Stimulated activated naive B cell treated with anti-CD40 and anti-IgM and Interleukin-4, amounts not matched to agents 10 μg/mL and 1 μg/mL and 100 μg/mL, for 72 hours (primary cell): ENCODE data around the gene GPR35.
A peak's percentile ranks its signal among the peaks of the same experiment; 100 is the strongest.
"Not testable (repeated sequence)": the region's sequence is repeated elsewhere in the genome, so short reads cannot be mapped to it uniquely, and the experiment has no call there.

Experiments
- ATAC-seq, 2 donors: fragments of 150-1000 bp; cut with Tn5 transposase; replicated peaks; 2 replicates each; pipeline ENCODE4 v1.10.0; 2021; ENCODE audit warnings: moderate library complexity in 1 of 2
- DNase-seq: peaks from one replicate; pipeline ENCODE4 v3.0.0; 2021
- H3K27ac Mint-ChIP-seq: one replicate; pipeline ENCODE4 v1.8.0; 2022; ENCODE audit warnings: mild to moderate bottlenecking, mixed read lengths
- H3K27me3 Mint-ChIP-seq, 2 donors: one replicate each; pipeline ENCODE4 v1.8.0; 2022; ENCODE audit warnings: mixed read lengths in 2 of 2
- H3K36me3 Mint-ChIP-seq, 2 donors: one replicate each; pipeline ENCODE4 v1.8.0; 2022; ENCODE audit warnings: mixed read lengths in 2 of 2, mild to moderate bottlenecking in 1 of 2
- H3K4me1 Mint-ChIP-seq, 2 donors: one replicate each; pipeline ENCODE4 v1.8.0; 2022; ENCODE audit warnings: mixed read lengths in 2 of 2, mild to moderate bottlenecking in 1 of 2
- H3K4me3 Mint-ChIP-seq, 2 donors: one replicate each; pipeline ENCODE4 v1.8.0; 2022; ENCODE audit warnings: mild to moderate bottlenecking in 2 of 2, mixed read lengths in 2 of 2, moderate library complexity in 1 of 2
- H3K9me3 Mint-ChIP-seq, 2 donors: one replicate each; pipeline ENCODE4 v1.8.0; 2022; ENCODE audit warnings: mixed read lengths in 2 of 2, mild to moderate bottlenecking in 1 of 2

Gene GPR35

DNA sequence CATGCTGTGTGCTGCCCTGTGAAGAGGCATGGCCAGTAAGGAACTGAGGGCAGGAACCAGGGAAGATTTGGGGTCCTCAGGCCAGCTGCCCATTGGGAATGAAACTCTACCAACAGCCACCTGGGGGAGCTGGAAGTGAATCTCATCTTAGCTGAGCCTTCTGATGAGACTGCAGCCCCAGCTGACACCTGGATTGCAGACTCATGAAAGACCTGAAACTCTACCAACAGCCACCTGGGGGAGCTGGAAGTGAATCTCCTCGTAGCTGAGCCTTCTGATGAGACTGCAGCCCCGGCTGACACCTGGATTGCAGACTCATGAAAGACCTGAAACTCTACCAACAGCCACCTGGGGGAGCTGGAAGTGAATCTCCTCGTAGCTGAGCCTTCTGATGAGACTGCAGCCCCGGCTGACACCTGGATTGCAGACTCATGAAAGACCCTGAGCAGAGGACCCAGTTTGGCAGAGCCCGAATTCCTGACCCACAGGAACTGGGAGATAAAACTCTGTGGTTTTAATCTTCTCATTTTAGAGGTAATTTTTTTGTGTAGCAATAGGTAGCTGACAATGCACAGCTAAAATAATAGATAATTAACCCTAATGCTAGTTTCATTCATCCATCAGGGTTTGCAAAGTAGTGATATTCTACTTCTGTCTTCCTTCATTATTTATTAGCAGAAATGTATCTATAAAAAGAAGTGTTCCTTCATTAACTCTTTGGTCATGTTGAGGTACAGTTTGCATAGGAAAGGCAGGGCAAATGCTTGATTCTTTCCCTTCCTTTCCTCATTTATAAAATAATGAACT, 8.2 kb upstream of the GPR35 start:
- H3K36me3 Mint-ChIP-seq: peaks cover 21 to 26% of the 10 kb centered on the region in 2 donors
- not testable (repeated sequence) for H3K27me3 Mint-ChIP-seq, H3K27ac Mint-ChIP-seq, H3K9me3 Mint-ChIP-seq, H3K4me3 Mint-ChIP-seq, DNase-seq, ATAC-seq
- H3K4me1 Mint-ChIP-seq: peaks cover 17 to 24% of the 10 kb centered on the region in 2 donors

DNA sequence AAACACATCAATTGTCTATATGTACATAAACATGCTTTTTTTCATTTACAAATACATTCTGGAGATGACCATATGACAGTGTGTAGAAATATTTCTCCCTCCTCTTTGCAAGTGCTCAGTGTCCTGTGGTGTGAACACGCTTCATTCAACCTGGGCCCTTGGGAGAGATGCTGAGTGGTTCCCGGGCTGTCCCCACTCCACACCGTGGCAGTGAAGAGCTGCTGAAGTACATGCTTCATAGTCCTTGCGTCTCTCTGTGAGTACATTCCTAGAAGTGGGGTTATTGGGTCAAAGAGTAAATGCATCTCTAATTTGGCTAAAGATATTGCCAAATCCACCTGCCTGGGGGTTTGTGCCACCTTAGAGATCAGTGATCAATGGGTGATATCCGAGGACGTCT, 6.5 kb upstream of the GPR35 start:
- ATAC-seq (no peak), DNase-seq (no peak)
- H3K4me1 Mint-ChIP-seq: peaks cover 25 to 28% of the 10 kb centered on the region in 2 donors
- H3K4me3 Mint-ChIP-seq: no peak overlapping the region
- peaks cover 0 to 17% of the 10 kb centered on the region in 2 donors for H3K27me3 Mint-ChIP-seq
- H3K27ac Mint-ChIP-seq: no peak overlapping the region
- H3K9me3 Mint-ChIP-seq: peaks cover 3 to 5% of the 10 kb centered on the region in 2 donors
- peaks cover 24 to 26% of the 10 kb centered on the region in 2 donors for H3K36me3 Mint-ChIP-seq

DNA sequence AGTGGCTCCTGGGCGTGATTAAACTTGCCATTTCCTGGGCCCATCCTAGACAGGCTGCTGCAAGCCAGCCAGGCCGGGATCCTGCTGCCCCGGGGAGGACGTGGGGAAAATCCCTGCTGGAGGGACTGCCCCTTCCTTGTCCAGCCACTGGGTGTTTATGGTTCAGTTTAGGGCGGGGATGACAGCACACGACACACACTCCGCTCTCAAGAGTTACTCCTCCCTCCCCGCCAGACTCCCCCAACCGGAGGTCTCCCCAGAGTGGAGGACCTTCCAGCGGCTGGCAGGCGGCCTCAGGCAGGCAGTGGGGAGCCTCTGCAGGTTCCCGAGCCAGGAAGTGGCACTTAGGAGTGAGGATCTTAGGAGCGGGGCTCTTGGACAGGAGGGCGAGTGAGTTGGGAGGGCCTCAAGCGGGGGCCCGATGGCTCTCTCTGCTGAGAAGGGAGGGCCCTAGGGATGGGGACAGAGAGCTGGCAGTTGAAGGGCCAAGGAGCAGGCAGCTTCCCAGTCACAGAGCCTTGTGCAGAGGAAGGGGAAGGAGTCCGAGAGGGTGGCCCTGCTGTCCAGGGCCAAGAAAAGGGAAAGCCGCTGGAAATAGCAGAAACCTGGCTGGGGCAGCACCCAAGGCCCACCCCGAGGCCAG, 5.7 kb upstream of the GPR35 start:
- peaks cover 0 to 25% of the 10 kb centered on the region in 2 donors for H3K27me3 Mint-ChIP-seq
- peak overlapping the region; percentile 93 for H3K27ac Mint-ChIP-seq
- H3K4me1 Mint-ChIP-seq: peaks cover 32 to 36% of the 10 kb centered on the region in 2 donors
- H3K4me3 Mint-ChIP-seq: peak overlapping the region in 1 of 2 donors; percentile 13
- peaks cover 24 to 26% of the 10 kb centered on the region in 2 donors for H3K36me3 Mint-ChIP-seq
- H3K9me3 Mint-ChIP-seq: peaks cover 3 to 5% of the 10 kb centered on the region in 2 donors
- ATAC-seq (no peak), DNase-seq (no peak)

DNA sequence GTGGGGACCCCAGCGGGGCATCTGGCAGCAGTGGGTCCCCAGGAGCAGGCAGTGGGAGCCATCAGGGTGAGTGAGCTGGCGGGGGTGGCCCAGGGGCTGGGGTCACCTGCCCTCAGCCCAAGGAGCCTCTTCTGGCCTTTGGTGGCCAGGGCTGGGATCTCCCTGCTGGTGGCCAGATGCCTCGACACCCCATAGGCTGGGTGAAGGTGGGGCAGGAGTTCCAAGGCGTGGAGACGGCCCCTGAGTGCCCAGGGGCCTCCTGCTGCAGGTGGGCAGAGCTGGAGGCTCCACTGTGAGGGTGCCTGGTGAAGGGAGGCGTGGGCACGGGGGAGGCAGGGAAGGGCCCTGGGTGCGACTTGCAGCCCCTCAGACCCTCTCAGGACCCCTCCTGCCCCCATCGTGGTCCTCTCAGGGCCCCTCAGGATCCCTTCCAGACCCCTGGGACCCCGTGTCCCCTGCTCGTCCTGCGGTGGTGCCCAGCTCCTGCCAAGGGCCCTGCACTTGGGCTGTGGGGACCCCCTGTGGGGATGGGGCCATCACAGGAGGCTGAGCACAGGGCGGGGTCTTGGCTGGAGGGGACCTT, 5.0 kb upstream of the GPR35 start:
- DNase-seq (no peak), ATAC-seq (no peak)
- Mint-ChIP-seq H3K27me3 (peaks cover 0 to 31% of the 10 kb centered on the region in 2 donors), H3K27ac (no peak overlapping the region), H3K36me3 (peaks cover 24 to 26% of the 10 kb centered on the region in 2 donors), H3K4me3 (no peak overlapping the region), H3K9me3 (peaks cover 3 to 5% of the 10 kb centered on the region in 2 donors), H3K4me1 (peaks cover 37 to 42% of the 10 kb centered on the region in 2 donors)

DNA sequence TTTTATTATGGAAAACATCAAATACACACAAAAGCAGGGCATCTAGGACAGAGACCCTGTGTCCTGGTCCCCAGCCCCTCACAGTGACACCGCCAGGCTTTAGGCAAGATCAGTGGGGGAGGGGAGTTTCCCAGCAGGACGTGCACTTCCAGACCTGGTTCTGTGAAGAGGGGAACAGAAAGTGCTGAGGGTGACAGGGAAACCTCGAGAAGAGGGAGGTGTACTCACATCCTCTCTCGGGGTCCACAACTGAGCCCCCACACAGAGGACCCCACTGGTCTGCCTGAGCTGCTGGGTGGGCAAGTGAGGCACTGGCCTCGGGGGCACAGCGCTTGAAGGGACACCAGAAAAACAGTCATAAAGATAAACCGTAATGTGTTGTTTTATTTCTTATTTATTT, 4.4 kb upstream of the GPR35 start:
- Mint-ChIP-seq H3K27me3 (peaks cover 0 to 35% of the 10 kb centered on the region in 2 donors), H3K36me3 (peaks cover 26% of the 10 kb centered on the region in 2 donors), H3K9me3 (peaks cover 3 to 5% of the 10 kb centered on the region in 2 donors), H3K4me3 (peak overlapping the region in 1 of 2 donors; percentile 16), H3K4me1 (peaks cover 40 to 47% of the 10 kb centered on the region in 2 donors), H3K27ac (peak overlapping the region; percentile 65)
- DNase-seq (peak; percentile 29), ATAC-seq (no peak)

DNA sequence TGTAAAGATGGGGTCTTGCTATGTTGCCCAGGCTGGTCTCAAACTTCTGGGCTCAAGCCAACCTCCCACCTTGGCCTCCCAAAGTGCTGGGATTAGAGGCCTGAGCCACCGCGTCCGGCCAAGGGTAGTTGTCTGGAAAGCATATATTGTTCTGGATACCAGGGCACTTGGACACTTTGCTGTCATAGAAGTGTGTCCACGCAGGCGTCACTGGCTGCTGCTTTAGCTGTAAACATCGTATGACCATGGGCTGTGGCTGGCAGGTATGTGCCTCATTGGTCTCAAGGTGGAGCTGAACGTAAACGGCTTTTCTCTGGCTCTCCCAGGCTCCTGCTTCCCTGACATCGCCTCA, 3.2 kb upstream of the GPR35 start:
- no peak overlapping the region for H3K4me3 Mint-ChIP-seq

DNA sequence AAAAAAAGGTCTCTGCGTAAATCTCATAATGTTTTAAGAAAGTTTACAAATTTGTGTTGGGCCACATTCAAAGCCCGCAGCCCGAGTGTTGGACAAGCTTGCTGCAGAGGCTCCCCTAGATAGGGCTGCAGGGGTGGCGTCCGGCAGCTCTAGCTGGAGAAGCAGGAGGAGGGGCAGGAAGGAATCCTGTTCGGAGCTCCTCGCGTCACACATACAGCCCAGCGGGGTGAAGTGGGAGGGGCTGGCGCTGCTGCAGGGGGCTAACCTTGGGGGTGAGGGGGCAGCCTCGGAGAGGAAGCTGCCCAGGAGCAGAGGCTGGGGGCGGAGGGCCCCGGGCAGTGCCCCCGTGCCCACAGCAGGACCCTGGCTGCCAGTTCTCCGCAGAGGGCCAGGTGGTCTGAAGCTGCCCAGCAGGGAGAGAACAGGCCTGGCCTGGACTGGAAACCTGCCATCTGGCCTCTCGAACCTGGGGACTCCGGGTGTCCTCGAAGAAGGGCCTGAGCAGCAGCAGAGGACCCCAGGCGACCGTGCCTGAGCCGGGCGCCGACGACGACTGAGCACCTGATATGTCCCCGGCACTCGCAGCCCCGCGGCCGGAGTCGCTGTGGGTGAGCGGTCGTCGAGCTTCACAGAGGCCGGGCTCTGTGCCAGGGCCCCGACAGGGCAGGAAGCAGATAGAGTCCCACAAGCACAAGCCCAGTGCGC, 2.6 kb upstream of the GPR35 start:
- DNase-seq (no peak), ATAC-seq (no peak)
- H3K27me3 Mint-ChIP-seq: peaks cover 0 to 35% of the 10 kb centered on the region in 2 donors
- peaks cover 18% of the 10 kb centered on the region in 2 donors for H3K36me3 Mint-ChIP-seq
- H3K9me3 Mint-ChIP-seq: no peaks in the 10 kb centered on the region
- H3K4me3 Mint-ChIP-seq: no peak overlapping the region
- peaks cover 47 to 57% of the 10 kb centered on the region in 2 donors for H3K4me1 Mint-ChIP-seq
- peak overlapping the region; percentile 82 for H3K27ac Mint-ChIP-seq

More for the DNA sequence above, 3.2 kb upstream of the GPR35 start:
- ATAC-seq (no peak), DNase-seq (no peak)
- H3K4me1 Mint-ChIP-seq: peaks cover 46 to 56% of the 10 kb centered on the region in 2 donors
- H3K27me3 Mint-ChIP-seq: peaks cover 0 to 35% of the 10 kb centered on the region in 2 donors
- peaks cover 18 to 19% of the 10 kb centered on the region in 2 donors for H3K36me3 Mint-ChIP-seq
- H3K9me3 Mint-ChIP-seq: no peaks in the 10 kb centered on the region
- H3K27ac Mint-ChIP-seq: peak overlapping the region; percentile 82

DNA sequence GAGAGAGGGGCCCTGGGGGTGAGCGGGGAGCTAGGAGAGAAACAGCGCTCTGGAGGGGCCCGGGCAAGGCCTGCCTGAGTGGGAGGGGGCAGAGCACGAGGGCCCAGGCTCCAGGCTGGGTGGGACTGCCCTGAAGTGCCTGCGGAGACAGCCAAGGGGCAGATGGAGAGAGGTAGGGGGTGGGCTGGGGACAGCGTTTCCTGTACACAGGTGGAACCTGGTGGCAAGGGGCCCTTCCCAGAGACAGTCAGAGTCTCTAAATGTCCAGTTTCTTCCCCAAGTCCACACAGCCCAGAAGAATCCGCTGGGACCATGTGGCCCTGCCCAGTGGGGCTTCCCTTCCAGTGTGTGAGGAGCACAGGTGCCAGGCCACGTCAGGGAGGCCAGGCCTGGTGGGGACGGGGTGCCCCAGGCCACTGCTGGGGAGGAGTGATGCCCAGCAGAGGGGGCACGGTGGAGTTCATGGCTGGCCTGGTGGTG, 1.7 kb upstream of the GPR35 start:
- no peak for ATAC-seq
- Mint-ChIP-seq H3K4me3 (no peak overlapping the region), H3K9me3 (no peaks in the 10 kb centered on the region), H3K36me3 (peaks cover 11 to 17% of the 10 kb centered on the region in 2 donors), H3K4me1 (peaks cover 47 to 57% of the 10 kb centered on the region in 2 donors), H3K27ac (no peak overlapping the region), H3K27me3 (peaks cover 0 to 35% of the 10 kb centered on the region in 2 donors)
- DNase-seq: no peak

DNA sequence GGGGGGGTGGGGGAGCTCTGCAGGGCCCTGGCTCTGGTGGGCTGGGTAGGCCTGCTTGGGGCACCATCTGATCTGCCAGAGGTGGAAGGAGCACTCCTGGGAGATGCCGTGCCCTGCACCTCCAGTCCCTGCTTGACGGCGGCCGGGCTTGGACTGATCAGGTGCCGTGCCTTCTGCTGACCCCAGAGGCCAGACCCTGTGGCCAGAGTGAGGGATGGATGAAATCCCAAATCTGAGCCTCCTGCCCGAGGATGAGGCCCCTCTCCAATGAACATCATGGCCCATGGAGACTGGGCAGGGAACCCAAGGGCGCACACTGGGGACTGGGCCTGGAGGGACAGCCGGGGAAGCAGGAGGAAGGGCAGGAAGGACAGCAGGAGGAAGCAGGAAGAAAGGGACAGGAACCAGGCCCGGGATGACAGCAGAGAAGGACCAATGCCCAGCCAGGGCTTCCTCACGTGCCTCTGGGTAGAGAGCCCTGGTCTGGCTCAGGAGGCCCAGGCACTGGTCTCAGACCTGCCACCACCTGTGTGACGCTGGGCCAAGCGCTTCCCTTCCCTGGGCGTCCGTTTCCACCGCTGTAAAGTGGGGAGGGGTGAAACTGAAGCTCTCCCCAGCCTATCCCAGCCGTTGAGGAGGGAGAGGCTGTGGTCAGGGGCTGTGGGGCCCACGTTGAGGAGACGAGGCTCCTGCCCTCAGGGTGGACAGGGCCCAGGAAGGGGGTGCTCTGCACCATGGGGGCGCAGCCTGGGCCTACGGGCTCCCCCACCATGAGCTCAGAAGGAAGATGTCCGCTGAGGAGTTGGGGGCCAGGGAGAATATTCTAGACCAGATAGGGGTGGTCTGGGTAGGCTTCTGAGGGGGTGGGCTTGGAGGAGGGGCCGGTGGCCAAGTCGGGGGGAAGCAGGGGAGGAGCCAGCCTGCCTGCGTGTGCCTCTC, 1.0 kb upstream of the GPR35 start:
- Mint-ChIP-seq H3K4me1 (peaks cover 42 to 57% of the 10 kb centered on the region in 2 donors), H3K27ac (peak overlapping the region; percentile 93), H3K4me3 (no peak overlapping the region), H3K27me3 (peaks cover 0 to 35% of the 10 kb centered on the region in 2 donors), H3K36me3 (peaks cover 4 to 10% of the 10 kb centered on the region in 2 donors), H3K9me3 (no peaks in the 10 kb centered on the region)
- ATAC-seq (peak in 1 of 2 donors; percentile 0), DNase-seq (no peak)

DNA sequence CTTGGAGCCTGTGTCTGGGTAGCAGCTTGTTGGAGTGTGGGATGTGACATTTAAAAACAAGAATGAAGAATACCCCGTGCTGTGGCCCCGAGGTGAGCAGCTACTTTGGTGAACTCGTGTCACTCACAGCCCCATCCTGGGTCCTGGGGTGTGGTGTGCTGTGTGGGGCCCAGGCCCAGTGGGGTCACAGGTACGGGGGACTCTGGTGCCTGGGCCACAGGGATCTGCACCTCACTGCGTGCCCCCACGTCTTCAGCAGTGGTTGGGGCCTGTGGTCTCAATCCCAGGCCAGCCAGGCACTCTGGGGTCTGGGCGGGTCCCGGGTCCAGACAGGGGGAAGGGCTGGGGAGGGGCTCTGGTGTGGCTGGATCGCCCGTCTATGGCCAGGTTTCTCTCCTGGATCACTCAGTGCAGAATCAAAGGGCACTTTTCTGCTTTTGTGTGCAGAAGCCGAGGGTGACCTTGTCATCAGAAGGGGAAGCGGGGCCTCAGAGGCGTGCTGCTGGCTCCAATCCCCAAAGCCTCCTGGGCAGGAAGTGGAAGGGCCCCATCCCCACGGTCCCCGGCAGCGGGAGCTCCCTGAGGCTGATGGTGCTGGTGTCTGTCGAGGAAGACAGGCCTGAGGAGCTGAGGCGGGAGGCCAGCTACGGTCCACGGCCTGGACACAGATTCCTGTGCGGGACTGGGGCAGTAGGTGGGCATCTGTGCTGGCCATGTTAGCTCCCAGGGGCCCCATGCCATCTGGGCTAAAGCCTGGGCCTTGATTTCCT, 1.4 kb downstream of the GPR35 start:
- Mint-ChIP-seq H3K27me3 (peaks cover 0 to 35% of the 10 kb centered on the region in 2 donors), H3K36me3 (peaks cover 6 to 8% of the 10 kb centered on the region in 2 donors), H3K4me3 (peak overlapping the region; percentile 53 to 74), H3K9me3 (peaks cover 0 to 2% of the 10 kb centered on the region in 2 donors), H3K27ac (peak overlapping the region; percentile 51), H3K4me1 (peaks cover 34 to 38% of the 10 kb centered on the region in 2 donors)
- DNase-seq (peak; percentile 35), ATAC-seq (peak; percentile 42 to 63)

DNA sequence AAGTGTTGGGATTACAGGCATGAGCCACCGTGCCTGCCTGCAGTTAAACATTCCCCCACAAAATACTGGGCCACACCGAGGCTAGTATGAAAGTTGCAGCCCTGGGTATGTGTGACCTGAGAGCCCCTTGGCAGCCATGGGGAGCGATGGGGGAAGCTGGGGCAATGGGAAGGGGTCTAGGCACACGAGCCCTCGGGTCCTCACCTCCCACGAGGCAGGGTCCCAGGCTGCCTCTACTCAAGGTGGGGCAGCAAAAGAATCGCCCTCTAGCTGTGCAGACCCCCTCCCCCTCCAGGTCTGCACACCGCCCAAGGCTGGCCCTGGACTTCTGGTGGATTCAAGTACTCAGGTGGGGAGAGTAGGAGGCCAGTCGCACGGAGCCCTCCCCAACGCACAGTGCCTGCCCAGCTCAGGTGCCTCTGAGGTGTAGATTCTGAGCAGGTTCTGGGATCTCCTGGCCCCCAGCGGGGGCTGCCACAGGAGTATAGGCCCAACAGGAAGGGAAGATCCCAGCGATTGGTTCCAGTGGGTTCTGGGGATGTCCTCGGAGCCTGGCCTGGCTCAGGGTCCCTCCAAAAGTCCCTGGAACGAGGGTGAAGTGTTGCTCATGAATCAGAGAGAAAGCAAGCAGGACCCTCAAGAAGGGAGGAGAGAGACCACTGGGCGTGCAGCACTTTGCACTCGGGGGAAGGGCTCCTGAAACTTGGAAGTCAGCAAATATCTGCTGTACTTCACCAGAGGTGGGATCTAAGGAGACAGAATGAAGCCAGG, 2.6 kb downstream of the GPR35 start:
- Mint-ChIP-seq H3K9me3 (peaks cover 5 to 7% of the 10 kb centered on the region in 2 donors), H3K27ac (peak overlapping the region; percentile 6), H3K4me1 (peaks cover 26 to 32% of the 10 kb centered on the region in 2 donors), H3K4me3 (no peak overlapping the region), H3K36me3 (peaks cover 7 to 14% of the 10 kb centered on the region in 2 donors), H3K27me3 (peaks cover 0 to 23% of the 10 kb centered on the region in 2 donors)
- ATAC-seq (no peak), DNase-seq (no peak)

DNA sequence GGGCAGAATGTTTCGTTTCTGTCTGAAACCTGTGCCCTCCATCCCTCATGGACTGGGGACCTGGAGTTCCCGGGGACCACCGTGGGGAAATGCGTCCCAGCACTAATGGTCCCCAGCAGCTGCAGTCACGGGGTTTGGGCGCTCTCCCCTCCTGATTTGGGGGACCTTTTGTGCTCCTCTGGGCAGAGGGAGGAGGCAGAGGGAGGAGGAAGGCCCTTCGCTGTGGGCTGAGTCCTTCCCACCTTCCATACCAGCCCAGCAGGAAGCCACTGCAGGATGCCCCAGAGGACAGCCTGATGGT, 3.2 kb downstream of the GPR35 start:
- Mint-ChIP-seq H3K36me3 (peaks cover 10 to 16% of the 10 kb centered on the region in 2 donors), H3K4me1 (peaks cover 24 to 29% of the 10 kb centered on the region in 2 donors), H3K4me3 (no peak overlapping the region), H3K9me3 (peaks cover 10 to 13% of the 10 kb centered on the region in 2 donors), H3K27ac (no peak overlapping the region), H3K27me3 (peaks cover 0 to 18% of the 10 kb centered on the region in 2 donors)
- DNase-seq: no peak
- ATAC-seq: no peak
